Transverse colon (tissue), 4 donors: ENCODE measurements around the gene ARHGAP32.

Experiments used
- CTCF ChIP-seq, 5 experiments: fragments of 200-600 bp in 3 of 5; fragments of 450-650 bp in 2 of 5; sonication (generic) in 3 of 5; IDR thresholded peaks; 1 replicate in 2 of 5; 2 replicates in 3 of 5; pipeline ENCODE4 v1.5.1; 2016 to 2017; ENCODE audit warnings: antibody characterized with exemption in 5 of 5, inconsistent platforms in 3 of 5, mild to moderate bottlenecking in 2 of 5, moderate library complexity in 1 of 5
- POLR2AphosphoS5 ChIP-seq, 3 donors: sonication (generic); formaldehyde crosslinking; IDR thresholded peaks; one replicate each; pipeline ENCODE4 v1.6.1; 2016; ENCODE audit warnings: antibody characterized with exemption in 3 of 3

- TF ChIP-seq POLR2AphosphoS5 (IDR thresholded peaks at IDR 0.05), result no peak
- TF ChIP-seq CTCF (IDR thresholded peaks at IDR 0.05), result no peak
These were observed 18.0 kb upstream of the ARHGAP32 start for GRCh38 chr11:129209891-129210830.
